Measurements from ENCODE around the gene MAML2. TPM values are rescaled to one million over a fixed set of nuclear protein-coding genes. Genes with fewer than 3 reads are reported as not detected.

Gene MAML2
- total and polyA plus RNA-seq, 4 donors, result 0.56 to 2.1 (median 1.4) TPM

DNA sequence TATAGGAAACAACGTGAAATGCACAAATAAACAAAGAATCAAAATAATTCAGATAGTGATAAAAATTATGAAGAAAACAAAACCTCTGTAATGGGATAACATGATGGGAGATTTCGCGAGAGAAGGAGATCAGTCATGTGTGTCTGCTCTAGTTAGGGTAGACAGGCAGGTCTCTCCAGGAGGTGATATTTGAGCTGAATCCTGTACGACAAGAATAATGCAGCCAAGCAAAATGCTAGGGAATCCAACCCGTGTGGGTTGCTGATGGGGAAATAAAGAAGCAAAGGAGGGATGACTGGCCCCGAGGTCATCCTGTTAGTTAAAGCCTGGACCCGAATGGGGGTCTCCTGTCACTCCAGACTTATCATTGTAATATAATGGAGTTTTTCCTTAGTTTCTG is 16.0 kb downstream of the MAML2 start:
- no peak for DNase-seq (ENCODE audit: low spot score)
- WGBS, result 91% methylated on average over 7 of the region's 7 CpGs
- TF ChIP-seq EGR1 (IDR thresholded peaks at IDR 0.05; ENCODE audit: low read depth in 2 of 2) (no peak), GABPA (IDR thresholded peaks at IDR 0.05 in 1 of 2, conservative IDR thresholded peaks at IDR 0.05 in 1 of 2) (no peak)
- TF ChIP-seq, protein P1, sequence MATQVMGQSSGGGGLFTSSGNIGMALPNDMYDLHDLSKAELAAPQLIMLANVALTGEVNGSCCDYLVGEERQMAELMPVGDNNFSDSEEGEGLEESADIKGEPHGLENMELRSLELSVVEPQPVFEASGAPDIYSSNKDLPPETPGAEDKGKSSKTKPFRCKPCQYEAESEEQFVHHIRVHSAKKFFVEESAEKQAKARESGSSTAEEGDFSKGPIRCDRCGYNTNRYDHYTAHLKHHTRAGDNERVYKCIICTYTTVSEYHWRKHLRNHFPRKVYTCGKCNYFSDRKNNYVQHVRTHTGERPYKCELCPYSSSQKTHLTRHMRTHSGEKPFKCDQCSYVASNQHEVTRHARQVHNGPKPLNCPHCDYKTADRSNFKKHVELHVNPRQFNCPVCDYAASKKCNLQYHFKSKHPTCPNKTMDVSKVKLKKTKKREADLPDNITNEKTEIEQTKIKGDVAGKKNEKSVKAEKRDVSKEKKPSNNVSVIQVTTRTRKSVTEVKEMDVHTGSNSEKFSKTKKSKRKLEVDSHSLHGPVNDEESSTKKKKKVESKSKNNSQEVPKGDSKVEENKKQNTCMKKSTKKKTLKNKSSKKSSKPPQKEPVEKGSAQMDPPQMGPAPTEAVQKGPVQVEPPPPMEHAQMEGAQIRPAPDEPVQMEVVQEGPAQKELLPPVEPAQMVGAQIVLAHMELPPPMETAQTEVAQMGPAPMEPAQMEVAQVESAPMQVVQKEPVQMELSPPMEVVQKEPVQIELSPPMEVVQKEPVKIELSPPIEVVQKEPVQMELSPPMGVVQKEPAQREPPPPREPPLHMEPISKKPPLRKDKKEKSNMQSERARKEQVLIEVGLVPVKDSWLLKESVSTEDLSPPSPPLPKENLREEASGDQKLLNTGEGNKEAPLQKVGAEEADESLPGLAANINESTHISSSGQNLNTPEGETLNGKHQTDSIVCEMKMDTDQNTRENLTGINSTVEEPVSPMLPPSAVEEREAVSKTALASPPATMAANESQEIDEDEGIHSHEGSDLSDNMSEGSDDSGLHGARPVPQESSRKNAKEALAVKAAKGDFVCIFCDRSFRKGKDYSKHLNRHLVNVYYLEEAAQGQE (IDR thresholded peaks at IDR 0.05), result no peak
- Histone ChIP-seq H3K4me1 (ENCODE audit: control insufficient read depth in 4 of 4, insufficient read depth in 4 of 4, low read length in 3 of 4) (peaks cover 0 to 3% (median 2%) of the 10 kb centered on the region in 4 donors), H3K9ac (ENCODE audit: low read depth in 1 of 2, low read length in 2 of 2) (no peak overlapping the region), H3K9me3 (ENCODE audit: control insufficient read depth in 4 of 4, low read length in 3 of 4) (no peaks in the 10 kb centered on the region), H3K27ac (ENCODE audit: low read depth in 1 of 2, low read length in 2 of 2) (no peak overlapping the region), H3K27me3 (ENCODE audit: control insufficient read depth in 4 of 4, insufficient read depth in 4 of 4, low read length in 3 of 4) (no peaks in the 10 kb centered on the region), H3K4me3 (ENCODE audit: low read depth in 1 of 3, low read length in 3 of 3) (no peak overlapping the region), H3K36me3 (ENCODE audit: control insufficient read depth in 4 of 4, insufficient read depth in 3 of 4, low read depth in 1 of 4, low read length in 3 of 4) (no peaks in the 10 kb centered on the region)

DNA sequence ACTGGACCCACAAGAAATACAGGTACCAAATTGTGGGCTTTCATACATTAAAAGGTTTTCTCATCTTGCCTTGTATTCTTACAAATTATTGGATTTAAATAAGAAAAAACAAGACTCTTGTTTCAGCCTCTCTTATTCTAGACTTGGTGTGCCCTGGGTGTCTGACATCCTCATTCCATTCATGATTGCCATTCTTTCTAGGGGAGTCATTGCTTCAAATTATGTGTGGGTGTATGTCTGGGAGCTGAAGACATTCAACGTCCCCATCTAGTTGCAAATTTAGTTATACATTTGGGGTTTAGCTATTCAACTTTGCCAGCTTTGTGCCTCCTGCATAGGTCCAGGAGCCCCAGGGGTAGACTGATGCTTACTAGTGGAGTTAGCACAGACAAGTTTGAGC is 18.1 kb downstream of the MAML2 start:
- H3K36me3 ChIP-seq (ENCODE audit: control insufficient read depth in 4 of 4, insufficient read depth in 3 of 4, low read depth in 1 of 4, low read length in 3 of 4), result no peaks in the 10 kb centered on the region
- H3K9ac ChIP-seq (ENCODE audit: low read depth in 1 of 2, low read length in 2 of 2), result no peak overlapping the region
- no peak overlapping the region for H3K4me3 ChIP-seq (ENCODE audit: low read depth in 1 of 3, low read length in 3 of 3)
- DNase-seq (ENCODE audit: low spot score), result no peak
- H3K9me3 ChIP-seq (ENCODE audit: control insufficient read depth in 4 of 4, low read length in 3 of 4), result no peaks in the 10 kb centered on the region
- TF ChIP-seq RXRA (IDR thresholded peaks at IDR 0.05) (no peak), JUND (IDR thresholded peaks at IDR 0.05) (peak in 1 of 2 donors; percentile 36)
- WGBS, result 59% methylated on average over 1 of the region's 1 CpG
- no peaks in the 10 kb centered on the region for H3K4me1 ChIP-seq (ENCODE audit: control insufficient read depth in 4 of 4, insufficient read depth in 4 of 4, low read length in 3 of 4)
- no peaks in the 10 kb centered on the region for H3K27me3 ChIP-seq (ENCODE audit: control insufficient read depth in 4 of 4, insufficient read depth in 4 of 4, low read length in 3 of 4)
- H3K27ac ChIP-seq (ENCODE audit: low read depth in 1 of 2, low read length in 2 of 2), result no peak overlapping the region

DNA sequence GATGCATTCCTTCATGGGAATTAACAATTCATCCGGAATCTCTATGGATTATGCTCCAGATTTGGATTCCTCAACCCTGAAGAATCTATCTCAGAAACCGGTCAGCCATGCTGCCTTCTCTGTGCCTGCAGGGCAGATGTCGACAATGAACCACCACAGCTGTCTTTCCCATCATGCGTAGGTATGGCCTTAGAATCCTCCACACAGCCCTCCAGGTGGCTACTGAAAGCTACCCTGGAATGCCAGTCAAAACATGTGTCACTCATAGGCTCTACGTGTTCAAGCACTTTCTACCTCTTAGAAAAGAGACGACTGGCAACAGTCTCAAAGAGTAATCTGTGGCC is 19.4 kb downstream of the MAML2 start:
- Histone ChIP-seq H3K36me3 (ENCODE audit: control insufficient read depth in 4 of 4, insufficient read depth in 3 of 4, low read depth in 1 of 4, low read length in 3 of 4) (no peaks in the 10 kb centered on the region), H3K9ac (ENCODE audit: low read depth in 1 of 2, low read length in 2 of 2) (no peak overlapping the region), H3K4me3 (ENCODE audit: low read depth in 1 of 3, low read length in 3 of 3) (no peak overlapping the region), H3K27me3 (ENCODE audit: control insufficient read depth in 4 of 4, insufficient read depth in 4 of 4, low read length in 3 of 4) (no peaks in the 10 kb centered on the region), H3K4me1 (ENCODE audit: control insufficient read depth in 4 of 4, insufficient read depth in 4 of 4, low read length in 3 of 4) (no peaks in the 10 kb centered on the region), H3K27ac (ENCODE audit: low read depth in 1 of 2, low read length in 2 of 2) (no peak overlapping the region), H3K9me3 (ENCODE audit: control insufficient read depth in 4 of 4, low read length in 3 of 4) (no peaks in the 10 kb centered on the region)
- DNase-seq (ENCODE audit: low spot score), result no peak
- 93% methylated on average over 6 of the region's 6 CpGs for WGBS
- no peak for TF ChIP-seq YY1 (IDR thresholded peaks at IDR 0.05)
- no peak for TF ChIP-seq ZBTB33 (IDR thresholded peaks at IDR 0.05)
- no peak for TF ChIP-seq FOXA1 (IDR thresholded peaks at IDR 0.05)
- no peak for TF ChIP-seq SP1 (IDR thresholded peaks at IDR 0.05)
- TF ChIP-seq JUND (IDR thresholded peaks at IDR 0.05), result no peak
- no peak for TF ChIP-seq NR2F2 (IDR thresholded peaks at IDR 0.05)
- no peak for TF ChIP-seq HNF4A (conservative IDR thresholded peaks at IDR 0.05)
- TF ChIP-seq, protein P2, sequence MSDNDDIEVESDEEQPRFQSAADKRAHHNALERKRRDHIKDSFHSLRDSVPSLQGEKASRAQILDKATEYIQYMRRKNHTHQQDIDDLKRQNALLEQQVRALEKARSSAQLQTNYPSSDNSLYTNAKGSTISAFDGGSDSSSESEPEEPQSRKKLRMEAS (IDR thresholded peaks at IDR 0.05), result no peak
- no peak for TF ChIP-seq GABPA (IDR thresholded peaks at IDR 0.05 in 1 of 2, conservative IDR thresholded peaks at IDR 0.05 in 1 of 2)
- TF ChIP-seq CTCF (IDR thresholded peaks at IDR 0.05; ENCODE audit: low read depth, low read length, missing input control), result no peak
- TF ChIP-seq, protein P1 (IDR thresholded peaks at IDR 0.05), result no peak
- TF ChIP-seq RAD21 (IDR thresholded peaks at IDR 0.05), result no peak
- no peak for TF ChIP-seq FOXA2 (IDR thresholded peaks at IDR 0.05)
- no peak for TF ChIP-seq ATF3 (IDR thresholded peaks at IDR 0.05)

Measured in liver (tissue), 9 donors.